RWPE1 (cell line): ENCODE measurements around the gene PCDH9.
A peak's percentile ranks its signal among the peaks of the same experiment; 100 is the strongest.

Experiments used
- CTCF ChIA-PET: fragments of 350-600 bp; sonication (Branson Sonifier 250); formaldehyde crosslinking; extraction: SDS; loops from one replicate; lab custom pipeline; 2021; lab: Yijun Ruan, JAX
- POLR2A ChIA-PET: fragments of 400-600 bp; formaldehyde crosslinking; extraction: SDS; loops from one replicate; lab custom pipeline; 2020; ENCODE audit warnings: antibody characterized with exemption; ENCODE audit not compliant: low non-redundant PET; lab: Yijun Ruan, JAX
- DNase-seq: peaks from one replicate; pipeline ENCODE4 v3.0.0; 2012; ENCODE audit warnings: low spot score
- H3K27ac ChIP-seq: fragments of 450-650 bp; 2 replicates; pipeline ENCODE4 v1.5.1; 2017
- CTCF ChIP-seq: fragments of 450-650 bp; conservative IDR thresholded peaks from 2 replicates; pipeline ENCODE4 v1.5.1; 2017; ENCODE audit warnings: low read depth, mild to moderate bottlenecking

PCDH9 gene

GRCh38 chr13:66933527-66933926, 296.6 kb downstream of the PCDH9 start:
- ChIA-PET POLR2A (no interaction called here), CTCF (no interaction called here)
- H3K27ac ChIP-seq = no peak overlapping the region
- TF ChIP-seq CTCF = no peak
- DNase-seq = no peak

GRCh38 chr13:66927562-66927961, 302.6 kb downstream of the PCDH9 start:
- ChIA-PET POLR2A (no interaction called here), CTCF (interaction anchor here (0.7 kb wide), 2 partner anchors 23 to 130 kb away, joined by 3 to 4 read pairs; no protein-coding TSS in a partner anchor)
- H3K27ac ChIP-seq = no peak overlapping the region
- TF ChIP-seq CTCF = no peak
- no peak for DNase-seq

GRCh38 chr13:66926851-66927524, 303.1 kb downstream of the PCDH9 start:
- no peak for TF ChIP-seq CTCF
- POLR2A ChIA-PET = no interaction called here
- H3K27ac ChIP-seq = no peak overlapping the region
- CTCF ChIA-PET = interaction anchor here (0.6 to 0.7 kb wide), 6 partner anchors 23 to 634 kb away, joined by 3 to 4 read pairs (median 3); no protein-coding TSS in a partner anchor
- DNase-seq = peak; percentile 13

- H3K27ac ChIP-seq = no peak overlapping the region
- DNase-seq = no peak
- POLR2A ChIA-PET = no interaction called here
- TF ChIP-seq CTCF = no peak
- CTCF ChIA-PET = interaction anchor here (0.6 kb wide), 4 partner anchors 109 to 634 kb away, joined by 3 to 4 read pairs (median 3); no protein-coding TSS in a partner anchor
These were observed 303.8 kb downstream of the PCDH9 start for GRCh38 chr13:66926200-66926850.

- no peak for DNase-seq
- ChIA-PET POLR2A (no interaction called here), CTCF (no interaction called here)
- no peak overlapping the region for H3K27ac ChIP-seq
- no peak for TF ChIP-seq CTCF
These were observed 307.7 kb downstream of the PCDH9 start for GRCh38 chr13:66922444-66922843.

GRCh38 chr13:66921437-66921836, 308.7 kb downstream of the PCDH9 start:
- CTCF ChIA-PET = no interaction called here

More at GRCh38 chr13:66921437-66921836, 308.7 kb downstream of the PCDH9 start:
- POLR2A ChIA-PET = no interaction called here
- TF ChIP-seq CTCF = no peak
- no peak for DNase-seq
- no peak overlapping the region for H3K27ac ChIP-seq
